ENCODE measurements around the gene ATP8B2.

- TF ChIP-seq USF1 (CRISPR knock-in tag; IDR thresholded peaks at IDR 0.05): no peak
- TF ChIP-seq ATF3 (CRISPR knock-in tag; conservative IDR thresholded peaks at IDR 0.05): no peak
- peak; percentile 88 for TF ChIP-seq CTCF (IDR thresholded peaks at IDR 0.05)
Measured at GRCh38 chr1:154335025-154335714, 9.8 kb downstream of the ATP8B2 start.

All from WTC11 (cell line).